Measurements from ENCODE around the gene UNK. TPM values are rescaled to one million over a fixed set of nuclear protein-coding genes. Genes with fewer than 3 reads are reported as not detected.

UNK gene
- total RNA-seq, 2 experiments from 2014 or later: 27.1 to 28.7 TPM

DNA sequence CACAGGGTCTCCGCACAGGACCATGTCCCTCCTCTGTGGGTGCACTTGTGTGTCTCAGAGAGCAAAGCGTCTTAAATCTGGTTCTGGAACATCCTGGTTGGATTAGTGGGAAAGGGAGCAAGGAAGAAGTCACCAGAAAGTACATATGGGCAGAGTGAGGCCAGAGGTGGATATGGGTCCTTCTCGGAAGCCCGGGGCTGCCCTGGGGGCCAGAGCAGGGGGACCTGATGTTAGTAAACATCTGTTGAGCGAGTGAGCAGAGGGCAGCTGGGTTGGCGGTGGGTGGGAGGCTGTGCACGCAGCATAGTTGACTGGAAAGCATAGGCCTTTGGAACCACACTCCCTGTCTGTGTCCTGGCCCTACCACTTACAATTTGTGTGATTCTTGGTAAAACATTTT is 36.9 kb downstream of the UNK start:
- DNase-seq: no peak
- ChIA-PET POLR2A (no interaction called here), CTCF (interaction anchor here (0.6 to 2.2 kb wide), 2 partner anchors 8 to 16 kb away, joined by 3 to 7 read pairs; no protein-coding TSS in a partner anchor)
- peaks cover 21% of the 10 kb centered on the region for H3K4me1 Mint-ChIP-seq
- H3K27me3 Mint-ChIP-seq: no peaks in the 10 kb centered on the region
- H3K9me3 Mint-ChIP-seq: no peaks in the 10 kb centered on the region
- H3K27ac Mint-ChIP-seq: peak overlapping the region; percentile 66
- peaks cover 12% of the 10 kb centered on the region for H3K36me3 Mint-ChIP-seq (ENCODE audit: low read depth)
- no peak overlapping the region for H3K4me3 Mint-ChIP-seq

- DNase-seq: peak; percentile 40
- Mint-ChIP-seq H3K36me3 (ENCODE audit: low read depth) (peaks cover 15% of the 10 kb centered on the region), H3K27me3 (no peaks in the 10 kb centered on the region), H3K4me3 (no peak overlapping the region), H3K9me3 (no peaks in the 10 kb centered on the region), H3K27ac (peak overlapping the region; percentile 66), H3K4me1 (peaks cover 27% of the 10 kb centered on the region)
- CTCF ChIA-PET: interaction anchor here (0.6 to 2.2 kb wide), 2 partner anchors 8 to 17 kb away, joined by 3 to 7 read pairs; no protein-coding TSS in a partner anchor
- POLR2A ChIA-PET: no interaction called here
Observed at GRCh38 chr17:75822119-75822799, 37.7 kb downstream of the UNK start.

- H3K4me1 Mint-ChIP-seq: peaks cover 31% of the 10 kb centered on the region
- H3K27ac Mint-ChIP-seq: peak overlapping the region; percentile 31
- H3K9me3 Mint-ChIP-seq: no peaks in the 10 kb centered on the region
- POLR2A ChIA-PET: no interaction called here
- H3K27me3 Mint-ChIP-seq: no peaks in the 10 kb centered on the region
- H3K36me3 Mint-ChIP-seq (ENCODE audit: low read depth): peaks cover 15% of the 10 kb centered on the region
- H3K4me3 Mint-ChIP-seq: no peak overlapping the region
- DNase-seq: no peak
- CTCF ChIA-PET: interaction anchor here (0.6 to 0.9 kb wide), 2 partner anchors 17 to 84 kb away, joined by 3 read pairs; no protein-coding TSS in a partner anchor
Observed at GRCh38 chr17:75822800-75823166, 38.2 kb downstream of the UNK start.

- Mint-ChIP-seq H3K4me1 (peaks cover 38% of the 10 kb centered on the region), H3K36me3 (ENCODE audit: low read depth) (peaks cover 21% of the 10 kb centered on the region), H3K27me3 (no peaks in the 10 kb centered on the region), H3K27ac (no peak overlapping the region), H3K4me3 (no peak overlapping the region), H3K9me3 (no peaks in the 10 kb centered on the region)
- ChIA-PET CTCF (interaction anchor here (0.6 to 0.9 kb wide), 3 partner anchors 17 to 85 kb away, joined by 3 to 4 read pairs (median 3); no protein-coding TSS in a partner anchor), POLR2A (no interaction called here)
- no peak for DNase-seq
Observed at GRCh38 chr17:75823257-75824041, 38.8 kb downstream of the UNK start.

GRCh38 chr17:75824050-75824552 is 39.5 kb downstream of the UNK start:
- CTCF ChIA-PET: interaction anchor here (1.5 kb wide), 1 partner anchor 70 kb away, joined by 3 read pairs; no protein-coding TSS in a partner anchor
- no peaks in the 10 kb centered on the region for H3K9me3 Mint-ChIP-seq
- H3K4me1 Mint-ChIP-seq: peaks cover 37% of the 10 kb centered on the region
- H3K27me3 Mint-ChIP-seq: no peaks in the 10 kb centered on the region
- no peak overlapping the region for H3K27ac Mint-ChIP-seq
- no peak overlapping the region for H3K4me3 Mint-ChIP-seq
- peaks cover 19% of the 10 kb centered on the region for H3K36me3 Mint-ChIP-seq (ENCODE audit: low read depth)
- POLR2A ChIA-PET: no interaction called here
- no peak for DNase-seq

- CTCF ChIA-PET: interaction anchor here (1.5 kb wide), 1 partner anchor 71 kb away, joined by 3 read pairs; no protein-coding TSS in a partner anchor
- POLR2A ChIA-PET: interaction anchor here (0.5 kb wide), 1 partner anchor 156 kb away, joined by 5 read pairs; no protein-coding TSS in a partner anchor
Observed at GRCh38 chr17:75824666-75825065, 40.1 kb downstream of the UNK start.

GRCh38 chr17:75825149-75825552 is 40.5 kb downstream of the UNK start:
- no peak for DNase-seq
- ChIA-PET CTCF (interaction anchor here (1.5 to 3.3 kb wide), 3 partner anchors 15 to 71 kb away, joined by 3 to 14 read pairs (median 6); partner anchors contain the start of gene UNC13D), POLR2A (interaction anchor here (0.5 kb wide), 1 partner anchor 156 kb away, joined by 5 read pairs; no protein-coding TSS in a partner anchor)
- H3K27me3 Mint-ChIP-seq: no peaks in the 10 kb centered on the region
- H3K9me3 Mint-ChIP-seq: no peaks in the 10 kb centered on the region
- no peak overlapping the region for H3K4me3 Mint-ChIP-seq
- no peak overlapping the region for H3K27ac Mint-ChIP-seq
- peaks cover 21% of the 10 kb centered on the region for H3K36me3 Mint-ChIP-seq (ENCODE audit: low read depth)
- H3K4me1 Mint-ChIP-seq: peaks cover 33% of the 10 kb centered on the region

More at GRCh38 chr17:75824666-75825065, 40.1 kb downstream of the UNK start:
- no peak overlapping the region for H3K27ac Mint-ChIP-seq
- no peaks in the 10 kb centered on the region for H3K9me3 Mint-ChIP-seq
- no peak overlapping the region for H3K4me3 Mint-ChIP-seq
- H3K36me3 Mint-ChIP-seq (ENCODE audit: low read depth): peaks cover 16% of the 10 kb centered on the region
- H3K27me3 Mint-ChIP-seq: no peaks in the 10 kb centered on the region
- peaks cover 33% of the 10 kb centered on the region for H3K4me1 Mint-ChIP-seq
- no peak for DNase-seq

DNA sequence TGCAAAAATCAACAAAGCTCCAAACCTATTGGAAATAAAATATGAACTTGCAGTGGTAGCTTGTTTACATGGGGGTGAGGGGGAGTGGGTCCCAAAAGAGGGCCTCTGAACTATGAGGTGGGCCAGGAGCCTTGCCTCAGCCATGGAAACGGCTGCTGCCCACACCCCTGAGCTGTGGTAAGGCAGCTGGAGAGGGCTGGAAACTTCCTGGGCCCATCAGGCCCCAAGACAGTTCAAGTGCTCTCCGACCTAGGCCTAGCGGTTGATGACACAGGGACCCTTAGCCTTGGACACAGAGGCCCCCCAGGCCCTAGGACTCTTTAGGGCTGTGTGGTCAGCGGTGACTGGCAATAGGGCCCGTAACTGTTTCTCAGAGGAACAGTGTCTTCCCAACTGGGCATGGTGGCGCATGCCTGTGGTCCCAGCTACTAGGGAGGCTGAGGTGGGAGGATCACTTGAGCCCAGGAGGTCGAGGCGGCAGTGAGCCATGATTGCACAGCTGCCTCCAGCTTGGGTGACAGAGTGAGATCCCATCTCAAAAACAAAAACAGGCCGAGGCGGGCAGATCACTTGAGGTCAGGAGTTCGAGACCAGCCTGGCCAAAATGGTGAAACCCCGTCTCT is 41.3 kb downstream of the UNK start:
- Mint-ChIP-seq H3K4me1 (peaks cover 33% of the 10 kb centered on the region), H3K36me3 (ENCODE audit: low read depth) (peaks cover 24% of the 10 kb centered on the region), H3K27me3 (no peaks in the 10 kb centered on the region), H3K4me3 (no peak overlapping the region), H3K9me3 (no peaks in the 10 kb centered on the region), H3K27ac (no peak overlapping the region)
- ChIA-PET CTCF (interaction anchor here (0.6 to 3.3 kb wide), 8 partner anchors 11 to 899 kb away, joined by 3 to 14 read pairs (median 6); partner anchors contain the start of gene UNC13D), POLR2A (no interaction called here)
- no peak for DNase-seq

GRCh38 chr17:75826561-75827307 is 42.1 kb downstream of the UNK start:
- Mint-ChIP-seq H3K27me3 (no peaks in the 10 kb centered on the region), H3K4me1 (peaks cover 25% of the 10 kb centered on the region), H3K4me3 (no peak overlapping the region), H3K27ac (peak overlapping the region; percentile 76), H3K36me3 (ENCODE audit: low read depth) (peaks cover 19% of the 10 kb centered on the region), H3K9me3 (no peaks in the 10 kb centered on the region)
- POLR2A ChIA-PET: interaction anchor here (0.5 kb wide), 1 partner anchor 50 kb away, joined by 3 read pairs; no protein-coding TSS in a partner anchor
- CTCF ChIA-PET: interaction anchor here (0.6 to 3.3 kb wide), 15 partner anchors 10 to 898 kb away, joined by 3 to 14 read pairs (median 5); partner anchors contain the start of gene UNC13D
- DNase-seq: no peak

DNA sequence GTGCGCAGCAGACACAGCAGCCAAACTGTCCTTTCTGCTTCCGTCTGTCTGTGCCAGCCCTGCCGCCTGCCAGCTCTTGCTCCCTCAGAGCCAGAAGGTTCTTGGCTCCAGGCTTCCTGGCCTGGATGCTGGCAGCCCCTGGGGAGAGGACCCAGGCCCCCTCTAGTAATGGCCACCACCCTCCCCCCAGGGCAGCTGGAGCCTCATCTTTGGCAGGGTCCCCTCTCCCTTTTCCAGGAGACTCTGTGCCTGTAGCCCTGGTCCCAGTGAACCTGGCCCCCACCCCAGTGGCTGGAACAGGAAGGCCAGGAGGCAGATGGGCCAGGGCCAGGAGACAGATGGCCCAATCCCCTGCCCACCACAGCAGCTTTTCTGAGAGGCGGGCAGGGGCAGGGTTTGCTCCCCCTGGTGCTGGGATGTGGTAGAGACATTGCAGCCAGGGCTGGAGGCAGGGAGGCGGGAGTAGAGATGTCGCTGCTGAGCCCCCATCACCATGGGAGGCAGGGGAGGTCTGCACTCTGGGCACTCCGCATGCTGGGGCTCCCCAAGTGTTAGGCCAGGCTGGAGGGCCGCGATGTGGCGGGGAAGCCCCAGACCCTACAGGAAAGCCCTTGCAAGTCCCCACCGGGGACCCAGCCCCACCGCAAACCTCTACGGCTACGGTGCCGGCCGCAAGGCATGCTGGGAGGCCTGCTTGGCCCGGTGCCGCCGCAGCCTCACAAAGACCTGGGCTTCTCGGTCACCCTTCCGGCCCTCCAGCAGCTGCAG is 42.9 kb downstream of the UNK start:
- peak overlapping the region; percentile 56 for H3K4me3 Mint-ChIP-seq
- H3K27me3 Mint-ChIP-seq: no peaks in the 10 kb centered on the region
- ChIA-PET CTCF (interaction anchor here (0.5 to 3.3 kb wide), 12 partner anchors 9 to 243 kb away, joined by 3 to 14 read pairs (median 5); partner anchors contain the start of gene UNC13D), POLR2A (interaction anchor here (0.5 kb wide), 1 partner anchor 51 kb away, joined by 3 read pairs; no protein-coding TSS in a partner anchor)
- peaks cover 24% of the 10 kb centered on the region for H3K36me3 Mint-ChIP-seq (ENCODE audit: low read depth)
- peak overlapping the region; percentile 91 for H3K27ac Mint-ChIP-seq
- no peaks in the 10 kb centered on the region for H3K9me3 Mint-ChIP-seq
- DNase-seq: peak; percentile 68
- peaks cover 23% of the 10 kb centered on the region for H3K4me1 Mint-ChIP-seq

- H3K27me3 Mint-ChIP-seq: no peaks in the 10 kb centered on the region
- ChIA-PET POLR2A (interaction anchor here (0.5 kb wide), 1 partner anchor 139 kb away, joined by 3 read pairs; no protein-coding TSS in a partner anchor), CTCF (interaction anchor here (0.5 to 3.3 kb wide), 9 partner anchors 9 to 244 kb away, joined by 3 to 14 read pairs (median 4); no protein-coding TSS in a partner anchor)
- no peaks in the 10 kb centered on the region for H3K9me3 Mint-ChIP-seq
- H3K4me3 Mint-ChIP-seq: peak overlapping the region; percentile 56
- no peak for DNase-seq
- H3K27ac Mint-ChIP-seq: peak overlapping the region; percentile 91
- peaks cover 26% of the 10 kb centered on the region for H3K36me3 Mint-ChIP-seq (ENCODE audit: low read depth)
- peaks cover 29% of the 10 kb centered on the region for H3K4me1 Mint-ChIP-seq
Observed at GRCh38 chr17:75828076-75828400, 43.4 kb downstream of the UNK start.
